AG04450 (cell line): ENCODE measurements around the gene FPR2. TPM values are rescaled to one million over a fixed set of nuclear protein-coding genes. Genes with fewer than 3 reads are reported as not detected.
"Not testable (repeated sequence)": the region's sequence is repeated elsewhere in the genome, so short reads cannot be mapped to it uniquely, and the experiment has no call there.

Experiments used
- CTCF ChIA-PET: fragments of 300-600, 350-600 bp; formaldehyde crosslinking; extraction: SDS; loops from one replicate; lab custom pipeline; 2022; ENCODE audit warnings: antibody characterized with exemption, inconsistent platforms; lab: Charles Lee
- POLR2A ChIA-PET: fragments of 350-600 bp; formaldehyde crosslinking; extraction: SDS; loops from one replicate; lab custom pipeline; 2021; ENCODE audit warnings: antibody characterized with exemption, inconsistent platforms; lab: Yijun Ruan, JAX
- DNase-seq: peaks from one replicate; pipeline ENCODE4 v3.0.0-alpha.2; 2011; ENCODE audit warnings: low read depth, low spot score
- H3K27ac ChIP-seq: one replicate; pipeline ENCODE4 v1.5.1; 2012; ENCODE audit warnings: low read depth, low read length, control low read depth
- H3K27me3 ChIP-seq: one replicate; pipeline ENCODE4 v1.6.0; 2012; ENCODE audit warnings: low read length; ENCODE audit not compliant: control insufficient read depth, insufficient read depth
- H3K4me3 ChIP-seq: 2 replicates; pipeline ENCODE4 v1.5.1; 2011; ENCODE audit warnings: mild to moderate bottlenecking, low read depth, low read length, control low read depth
- H3K9me3 ChIP-seq: 2 replicates; pipeline ENCODE4 v1.5.1; 2012; ENCODE audit warnings: low read length; ENCODE audit not compliant: control insufficient read depth, insufficient read depth
- polyA plus RNA-seq: library from polyadenylated mRNA; depleted of rRNA; stranded (reverse); fragments of >200 nt; gene quantifications from 2 replicates; pipeline ENCODE4 v1.2.3, GENCODE V29; 2011
- TF ChIP-seq, protein P1 (sequence below): IDR thresholded peaks from 2 replicates; pipeline ENCODE4 v1.5.1; 2011; ENCODE audit warnings: low read depth, low read length, control low read depth, inconsistent platforms

Gene FPR2
- polyA plus RNA-seq, 1 experiment = not detected

DNA sequence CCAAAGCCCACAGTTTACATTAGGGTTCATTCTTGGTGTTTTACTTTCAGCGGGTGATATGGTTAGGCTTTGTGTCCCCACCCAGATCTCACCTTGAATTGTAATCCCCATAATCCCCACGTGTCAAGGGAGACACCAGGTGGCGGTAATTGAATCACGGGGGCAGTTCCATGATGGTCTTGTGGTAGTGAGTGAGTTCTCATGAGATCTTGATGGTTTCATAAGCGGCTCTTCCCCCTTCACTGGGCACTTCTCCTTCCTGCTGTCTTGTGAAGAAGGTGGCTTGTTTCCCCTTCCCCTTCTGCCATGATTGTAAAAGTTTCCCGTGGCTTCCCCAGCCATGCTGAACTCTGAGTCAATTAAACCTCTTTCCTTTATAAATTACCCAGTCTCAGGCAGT, 12.0 kb downstream of the FPR2 start:
- DNase-seq = no peak
- ChIA-PET CTCF (interaction anchor here (0.6 kb wide), 1 partner anchor 669 kb away, joined by 3 read pairs; no protein-coding TSS in a partner anchor), POLR2A (no interaction called here)
- no peak overlapping the region for H3K4me3 ChIP-seq
- no peaks in the 10 kb centered on the region for H3K27me3 ChIP-seq
- TF ChIP-seq, protein P1, sequence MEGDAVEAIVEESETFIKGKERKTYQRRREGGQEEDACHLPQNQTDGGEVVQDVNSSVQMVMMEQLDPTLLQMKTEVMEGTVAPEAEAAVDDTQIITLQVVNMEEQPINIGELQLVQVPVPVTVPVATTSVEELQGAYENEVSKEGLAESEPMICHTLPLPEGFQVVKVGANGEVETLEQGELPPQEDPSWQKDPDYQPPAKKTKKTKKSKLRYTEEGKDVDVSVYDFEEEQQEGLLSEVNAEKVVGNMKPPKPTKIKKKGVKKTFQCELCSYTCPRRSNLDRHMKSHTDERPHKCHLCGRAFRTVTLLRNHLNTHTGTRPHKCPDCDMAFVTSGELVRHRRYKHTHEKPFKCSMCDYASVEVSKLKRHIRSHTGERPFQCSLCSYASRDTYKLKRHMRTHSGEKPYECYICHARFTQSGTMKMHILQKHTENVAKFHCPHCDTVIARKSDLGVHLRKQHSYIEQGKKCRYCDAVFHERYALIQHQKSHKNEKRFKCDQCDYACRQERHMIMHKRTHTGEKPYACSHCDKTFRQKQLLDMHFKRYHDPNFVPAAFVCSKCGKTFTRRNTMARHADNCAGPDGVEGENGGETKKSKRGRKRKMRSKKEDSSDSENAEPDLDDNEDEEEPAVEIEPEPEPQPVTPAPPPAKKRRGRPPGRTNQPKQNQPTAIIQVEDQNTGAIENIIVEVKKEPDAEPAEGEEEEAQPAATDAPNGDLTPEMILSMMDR = no peak
- no peak overlapping the region for H3K27ac ChIP-seq
- no peaks in the 10 kb centered on the region for H3K9me3 ChIP-seq

DNA sequence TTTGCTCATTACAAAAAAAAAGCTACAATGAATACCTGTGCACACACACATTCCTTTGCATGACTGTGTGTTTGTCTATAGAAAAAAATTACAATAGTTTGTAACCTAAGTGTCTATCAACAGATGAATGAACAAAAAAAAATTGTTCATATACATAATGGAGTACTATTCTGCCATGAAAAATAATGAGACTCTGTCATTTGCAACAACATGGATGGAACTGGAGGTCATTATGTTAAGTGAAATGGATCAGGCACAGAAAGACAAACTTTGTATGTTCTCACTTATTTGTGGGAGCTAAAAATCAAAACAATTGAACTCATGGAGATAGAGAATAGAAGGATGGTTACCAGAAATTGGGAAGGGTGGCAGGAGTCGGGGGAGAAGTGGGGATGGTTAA, 15.6 kb downstream of the FPR2 start:
- H3K27ac ChIP-seq, H3K27me3 ChIP-seq, DNase-seq, H3K9me3 ChIP-seq, H3K4me3 ChIP-seq, POLR2A ChIA-PET: not testable (repeated sequence)
- CTCF ChIA-PET = interaction anchor here (1.2 to 2.4 kb wide), 9 partner anchors 15 to 303 kb away, joined by 3 to 21 read pairs (median 5); no protein-coding TSS in a partner anchor

DNA sequence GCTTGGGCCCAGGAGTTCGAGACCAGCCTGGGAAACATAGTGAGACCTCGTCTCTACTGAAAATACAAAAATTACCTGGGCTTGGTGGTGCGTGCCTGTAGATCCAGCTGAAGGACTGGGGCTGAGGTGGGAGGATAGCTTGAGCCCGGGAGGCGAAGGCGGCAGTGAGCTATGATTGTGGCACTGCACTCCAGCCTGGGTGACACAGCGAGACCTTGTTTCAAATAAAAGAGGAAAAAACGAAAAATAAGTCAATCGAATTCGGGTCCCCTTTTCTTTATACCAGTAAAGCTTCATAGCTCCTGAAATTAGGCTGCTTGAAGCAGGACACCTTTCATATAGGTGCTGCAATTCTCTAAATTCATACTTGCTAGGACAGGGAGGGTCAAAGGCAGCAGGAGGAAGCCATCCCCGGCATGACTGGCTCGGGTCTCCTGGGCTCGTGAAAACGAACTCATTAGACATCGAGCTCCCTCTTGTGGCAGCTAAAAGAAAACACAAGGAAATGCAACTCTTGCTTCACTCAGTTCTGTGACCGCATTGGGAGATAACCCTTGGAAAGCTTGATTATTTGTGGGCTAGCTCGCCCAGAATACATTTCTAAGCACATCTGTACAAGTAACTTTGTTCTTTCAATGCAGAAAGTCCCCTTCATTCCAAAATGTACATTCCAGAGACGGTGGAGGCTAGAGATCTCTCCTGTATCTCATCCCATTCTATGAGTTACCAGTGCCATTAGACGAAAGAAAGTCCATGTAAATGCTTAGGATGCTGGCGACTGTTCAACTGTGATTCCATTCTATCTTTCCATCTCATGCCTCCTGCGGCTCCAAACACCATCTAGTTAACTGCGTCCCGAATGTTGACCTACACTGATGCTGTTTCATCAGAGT, 16.8 kb downstream of the FPR2 start:
- H3K27ac ChIP-seq = no peak overlapping the region
- H3K9me3 ChIP-seq = no peaks in the 10 kb centered on the region
- peak; percentile 63 for DNase-seq
- TF ChIP-seq, protein P1 = peak; percentile 76
- POLR2A ChIA-PET = no interaction called here
- CTCF ChIA-PET = interaction anchor here (0.6 to 2.4 kb wide), 50 partner anchors 9 to 460 kb away, joined by 3 to 21 read pairs (median 4); partner anchors contain the start of genes CEACAM18 and FPR2
- no peaks in the 10 kb centered on the region for H3K27me3 ChIP-seq
- H3K4me3 ChIP-seq = no peak overlapping the region

DNA sequence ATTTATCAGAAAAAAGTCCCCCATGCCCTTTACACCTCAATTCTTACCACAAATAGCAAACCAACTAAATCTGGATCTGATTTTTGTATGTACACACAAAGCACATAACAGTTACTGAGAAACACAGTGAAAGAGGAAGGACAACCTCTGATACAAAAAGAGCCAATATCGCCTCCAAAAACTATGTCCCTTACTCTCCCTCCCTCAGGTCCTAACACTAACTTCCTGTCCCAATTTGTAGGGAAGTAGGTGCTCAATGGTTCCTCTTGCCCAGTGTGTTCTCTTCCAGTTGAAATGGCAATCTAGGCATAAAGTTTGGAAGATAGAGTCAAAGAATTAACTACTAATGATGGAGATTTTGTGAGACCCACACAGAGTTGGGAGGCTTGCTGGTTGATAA, 18.2 kb downstream of the FPR2 start:
- Histone ChIP-seq H3K9me3 (no peaks in the 10 kb centered on the region), H3K4me3 (no peak overlapping the region), H3K27ac (no peak overlapping the region), H3K27me3 (no peaks in the 10 kb centered on the region)
- TF ChIP-seq, protein P1 = no peak
- POLR2A ChIA-PET = no interaction called here
- CTCF ChIA-PET = interaction anchor here (1.9 to 2.4 kb wide), 4 partner anchors 119 to 306 kb away, joined by 8 to 21 read pairs (median 20); no protein-coding TSS in a partner anchor
- no peak for DNase-seq

DNA sequence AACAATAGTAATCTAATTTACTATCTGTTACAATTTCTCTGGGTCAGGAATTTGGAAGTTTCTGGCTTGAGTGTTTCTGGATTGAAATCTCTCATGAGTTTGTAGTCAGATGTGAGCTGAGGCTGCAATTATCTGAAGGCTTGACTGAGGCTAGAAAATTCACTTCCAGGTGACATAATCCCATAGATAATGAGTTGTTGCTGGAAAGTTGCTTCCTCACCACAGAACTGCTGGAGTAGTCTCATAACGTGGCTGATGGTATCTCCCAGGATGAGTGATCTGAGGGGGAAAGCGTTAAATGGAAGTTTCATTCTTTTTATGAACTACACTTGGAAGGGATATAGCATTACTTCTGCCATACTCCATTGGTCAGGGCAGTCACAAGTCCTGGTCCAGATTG, 18.7 kb downstream of the FPR2 start:
- POLR2A ChIA-PET = no interaction called here
- no peak for DNase-seq
- no peak overlapping the region for H3K27ac ChIP-seq
- H3K27me3 ChIP-seq = no peaks in the 10 kb centered on the region
- CTCF ChIA-PET = no interaction called here
- TF ChIP-seq, protein P1 = no peak
- H3K9me3 ChIP-seq = no peaks in the 10 kb centered on the region
- no peak overlapping the region for H3K4me3 ChIP-seq
